Measurements from ENCODE around the gene TATDN3.
"Not testable (repeated sequence)": the region's sequence is repeated elsewhere in the genome, so short reads cannot be mapped to it uniquely, and the experiment has no call there.

DNA sequence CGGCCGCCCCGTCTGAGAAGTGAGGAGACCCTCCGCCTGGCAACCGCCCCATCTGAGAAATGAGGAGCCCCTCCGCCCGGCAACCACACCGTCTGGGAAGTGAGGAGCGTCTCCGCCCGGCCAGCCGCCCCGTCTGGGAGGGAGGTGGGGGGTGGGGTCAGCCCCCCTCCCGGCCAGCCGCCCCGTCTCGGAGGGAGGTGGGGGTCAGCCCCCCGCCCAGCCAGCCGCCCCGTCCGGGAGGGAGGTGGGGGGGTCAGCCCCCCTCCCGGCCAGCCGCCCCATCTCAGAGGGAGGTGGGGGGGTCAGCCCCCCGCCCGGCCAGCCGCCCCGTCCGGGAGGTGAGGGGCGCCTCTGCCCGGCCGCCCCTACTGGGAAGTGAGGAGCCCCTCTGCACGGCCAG lies 12.6 kb upstream of the TATDN3 start:
- TF ChIP-seq, protein P1, sequence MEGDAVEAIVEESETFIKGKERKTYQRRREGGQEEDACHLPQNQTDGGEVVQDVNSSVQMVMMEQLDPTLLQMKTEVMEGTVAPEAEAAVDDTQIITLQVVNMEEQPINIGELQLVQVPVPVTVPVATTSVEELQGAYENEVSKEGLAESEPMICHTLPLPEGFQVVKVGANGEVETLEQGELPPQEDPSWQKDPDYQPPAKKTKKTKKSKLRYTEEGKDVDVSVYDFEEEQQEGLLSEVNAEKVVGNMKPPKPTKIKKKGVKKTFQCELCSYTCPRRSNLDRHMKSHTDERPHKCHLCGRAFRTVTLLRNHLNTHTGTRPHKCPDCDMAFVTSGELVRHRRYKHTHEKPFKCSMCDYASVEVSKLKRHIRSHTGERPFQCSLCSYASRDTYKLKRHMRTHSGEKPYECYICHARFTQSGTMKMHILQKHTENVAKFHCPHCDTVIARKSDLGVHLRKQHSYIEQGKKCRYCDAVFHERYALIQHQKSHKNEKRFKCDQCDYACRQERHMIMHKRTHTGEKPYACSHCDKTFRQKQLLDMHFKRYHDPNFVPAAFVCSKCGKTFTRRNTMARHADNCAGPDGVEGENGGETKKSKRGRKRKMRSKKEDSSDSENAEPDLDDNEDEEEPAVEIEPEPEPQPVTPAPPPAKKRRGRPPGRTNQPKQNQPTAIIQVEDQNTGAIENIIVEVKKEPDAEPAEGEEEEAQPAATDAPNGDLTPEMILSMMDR (IDR thresholded peaks at IDR 0.05) = not testable (repeated sequence)
- not testable (repeated sequence) for TF ChIP-seq POLR2A (IDR thresholded peaks at IDR 0.05)
